ENCODE measurements around the gene NEGR1.

The NEGR1 gene

DNA sequence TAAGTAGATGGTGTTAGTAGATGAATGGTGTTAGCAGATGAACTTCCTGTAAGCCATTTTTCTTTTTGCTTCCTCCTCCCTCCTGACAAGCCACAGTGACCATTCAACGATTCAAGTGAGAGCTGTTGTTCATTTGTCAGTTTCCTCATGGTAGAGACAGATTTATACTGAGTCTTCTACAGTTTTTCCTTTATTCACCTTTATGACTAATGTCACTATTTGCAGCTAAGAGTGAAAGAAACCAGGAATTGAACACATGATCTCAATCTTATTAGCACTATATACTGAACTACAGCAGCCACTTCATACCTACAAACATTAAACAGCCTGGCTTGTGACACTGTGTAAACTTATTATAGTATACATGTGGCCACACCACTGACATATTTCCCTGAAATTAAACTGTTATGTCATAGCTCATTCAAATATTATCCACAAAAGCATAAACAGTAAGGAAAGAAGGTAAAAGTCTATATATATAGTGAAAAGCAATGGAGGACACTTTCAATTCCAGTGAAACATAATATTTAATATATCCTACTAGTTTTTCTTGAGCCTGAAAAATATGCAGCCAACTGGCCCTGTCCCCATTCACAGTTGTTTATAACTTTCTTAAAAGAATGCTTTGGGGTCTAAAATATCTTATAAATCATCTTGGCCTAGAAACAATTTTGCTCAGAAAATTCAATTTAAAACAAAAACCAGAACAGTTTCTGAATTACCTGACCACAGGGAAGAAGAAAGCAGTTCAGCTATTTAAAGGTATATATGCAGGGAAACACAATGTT, 634.6 kb downstream of the NEGR1 start:
- DNase-seq (ENCODE audit: low read depth in 4 of 4, low spot score in 1 of 4), result no peak

DNA sequence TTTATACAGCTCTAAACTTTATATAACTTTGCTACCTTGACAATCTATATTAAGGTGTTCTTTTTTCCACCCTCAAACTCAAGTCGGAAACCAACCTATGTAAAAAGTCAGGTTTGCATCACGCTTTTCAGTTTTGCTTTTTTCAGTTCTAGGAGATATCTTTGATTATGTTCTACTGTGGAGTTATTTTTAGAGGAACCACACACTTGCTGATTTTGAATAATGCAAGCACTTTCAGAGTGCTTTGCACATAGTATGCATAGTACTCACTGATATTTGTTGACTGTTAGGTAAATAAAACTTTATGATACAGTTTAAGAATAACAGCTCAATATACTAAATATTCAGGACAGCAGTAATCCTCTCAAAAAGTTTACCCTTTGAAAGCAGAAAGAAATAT, 637.3 kb downstream of the NEGR1 start:
- DNase-seq (ENCODE audit: low read depth in 4 of 4, low spot score in 1 of 4), result no peak

DNA sequence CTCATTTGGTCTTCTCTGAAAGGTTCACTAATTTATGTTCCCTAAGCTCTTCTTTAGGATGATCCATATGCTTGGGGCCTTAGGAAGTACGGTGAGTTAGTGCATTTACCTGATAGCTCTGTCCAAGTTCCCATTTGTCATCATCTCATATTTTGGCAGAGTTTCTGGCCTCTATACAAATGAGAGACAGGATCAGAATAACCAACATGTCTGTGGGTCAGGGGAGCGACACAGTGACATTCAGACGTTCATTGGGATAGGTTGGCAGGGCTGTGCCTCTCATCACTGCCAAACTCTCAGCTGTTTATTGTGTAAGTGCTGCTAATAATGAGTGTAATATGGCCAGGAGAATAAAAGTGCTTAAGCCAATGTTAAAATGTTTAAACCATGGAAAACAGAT, 640.4 kb downstream of the NEGR1 start:
- DNase-seq (ENCODE audit: low read depth in 4 of 4, low spot score in 1 of 4), result no peak

DNA sequence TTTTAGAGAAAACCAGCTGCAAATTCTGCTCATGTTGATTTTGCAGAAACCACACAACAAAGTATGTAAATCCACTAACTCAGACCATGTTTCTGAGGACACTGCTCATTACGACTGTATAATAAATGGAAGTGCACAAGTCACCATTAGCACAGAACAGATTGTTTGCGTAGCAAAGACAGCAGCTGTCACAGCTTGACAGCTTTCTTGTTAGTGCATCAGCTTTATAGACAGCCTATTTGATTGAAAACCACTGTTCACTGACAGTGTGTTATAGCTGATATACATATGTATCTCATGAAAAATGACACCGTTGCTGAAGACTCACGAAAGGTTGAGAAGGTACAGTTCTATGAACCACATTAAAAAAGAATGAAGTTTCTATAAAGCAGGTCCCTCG, 641.3 kb downstream of the NEGR1 start:
- DNase-seq (ENCODE audit: low read depth in 4 of 4, low spot score in 1 of 4), result no peak

DNA sequence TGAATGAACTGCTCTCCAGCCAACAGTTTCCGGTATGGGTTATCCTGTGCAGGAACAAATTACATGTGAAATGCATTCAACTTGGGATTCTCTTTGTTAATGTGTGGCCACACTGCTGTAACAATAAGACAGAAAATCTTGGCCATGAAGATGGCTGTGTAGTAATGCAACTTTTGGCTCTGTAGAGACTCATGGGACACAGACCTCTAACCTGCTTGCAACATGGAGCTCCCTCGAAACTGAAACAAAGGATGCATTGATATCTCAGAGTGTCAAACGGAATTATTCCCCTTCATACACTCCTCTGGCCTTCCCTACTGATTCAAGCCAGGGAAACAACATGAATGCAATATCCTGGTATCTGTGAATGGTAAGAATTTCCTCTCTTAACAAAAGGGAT, 642.2 kb downstream of the NEGR1 start:
- no peak for DNase-seq (ENCODE audit: low read depth in 4 of 4, low spot score in 1 of 4)

DNA sequence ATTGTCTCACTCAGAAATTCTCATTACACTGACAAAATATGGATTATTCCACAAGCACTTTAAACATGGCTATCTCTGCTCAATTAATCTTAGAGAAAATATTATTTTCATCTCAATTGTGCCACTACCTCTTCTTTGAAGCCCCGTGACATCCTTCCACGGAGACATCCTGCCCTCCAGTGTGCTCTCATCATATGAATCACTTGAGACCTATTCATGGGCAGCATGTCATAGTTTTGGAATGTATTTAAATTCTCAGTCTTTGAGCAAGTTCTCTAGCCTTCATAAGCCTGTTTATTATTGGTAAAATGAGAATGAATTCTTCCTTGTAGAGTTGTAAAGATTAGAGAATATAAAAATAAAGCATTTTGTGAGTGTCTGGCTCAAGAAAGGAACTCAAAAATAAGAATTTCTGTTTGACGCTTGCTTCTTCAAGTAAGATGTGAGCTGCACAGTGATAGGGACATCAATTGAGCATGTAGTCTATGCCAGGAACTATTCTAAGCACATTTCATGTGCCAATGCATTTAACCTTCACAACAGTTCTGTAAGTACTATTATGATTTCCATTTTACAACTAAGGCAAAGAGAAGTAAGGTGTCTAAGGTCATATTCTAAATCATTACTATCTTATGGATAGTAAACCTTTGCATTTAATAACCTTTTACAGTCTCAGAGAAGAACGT, 644.1 kb downstream of the NEGR1 start:
- DNase-seq (ENCODE audit: low read depth in 4 of 4, low spot score in 1 of 4), result no peak

DNA sequence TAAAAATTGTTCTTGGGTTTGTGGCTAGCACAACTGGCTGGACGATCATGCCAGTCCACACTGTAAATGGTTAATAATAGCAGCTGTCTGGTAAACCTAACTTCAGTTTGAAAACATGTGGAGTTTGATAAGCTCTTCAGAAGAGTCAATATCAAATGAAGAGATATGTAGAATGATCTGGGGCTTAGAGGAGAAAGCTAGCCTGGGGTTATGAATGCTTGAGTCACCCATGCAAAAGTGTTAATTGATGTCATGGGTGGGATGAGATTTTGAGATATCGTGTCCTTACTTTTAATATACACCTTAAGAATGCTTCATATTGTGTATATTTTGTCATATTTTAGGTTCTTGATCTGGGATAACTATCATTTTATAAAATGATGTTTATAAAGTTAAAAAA, 646.8 kb downstream of the NEGR1 start:
- DNase-seq (ENCODE audit: low read depth in 4 of 4, low spot score in 1 of 4), result no peak

DNA sequence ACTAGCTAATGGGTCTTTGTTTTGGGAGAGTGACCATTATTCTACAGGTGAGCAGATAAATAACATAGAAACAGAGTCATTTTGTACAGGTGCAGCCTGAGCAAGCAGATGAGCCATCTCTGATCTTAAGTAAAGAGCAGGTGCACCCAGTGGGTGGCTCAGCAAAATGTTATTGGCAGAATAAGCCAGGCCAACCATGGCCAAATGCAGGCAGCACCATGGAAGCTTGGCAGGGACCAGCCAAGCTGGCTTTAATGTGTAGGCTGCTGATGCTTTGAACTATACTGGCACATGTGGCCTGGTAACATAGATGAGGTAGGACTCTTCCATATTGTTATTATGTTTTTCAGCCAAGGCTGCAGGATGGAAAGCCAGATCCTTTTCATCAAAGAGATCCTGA, 648.2 kb downstream of the NEGR1 start:
- no peak for DNase-seq (ENCODE audit: low read depth in 4 of 4, low spot score in 1 of 4)

DNA sequence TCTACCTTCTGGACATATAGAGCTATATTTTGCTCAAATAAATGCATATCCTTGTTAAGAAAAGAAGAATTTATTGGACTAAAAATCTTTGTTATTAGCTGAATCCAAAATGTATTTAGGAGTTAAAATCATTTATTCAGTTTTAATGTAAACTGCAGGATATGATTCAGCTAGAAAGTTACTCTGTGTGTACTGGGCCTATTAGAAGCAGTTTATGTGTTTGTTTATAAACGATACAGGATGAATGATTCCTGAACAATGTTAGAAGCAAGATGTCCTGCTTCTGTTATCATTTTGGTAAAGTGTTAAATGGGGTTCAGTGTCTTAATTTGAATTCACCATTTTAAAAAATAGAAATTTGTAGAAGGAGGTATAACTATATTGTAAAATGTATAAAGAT, 652.3 kb downstream of the NEGR1 start:
- DNase-seq (ENCODE audit: low read depth in 4 of 4, low spot score in 1 of 4), result no peak

DNA sequence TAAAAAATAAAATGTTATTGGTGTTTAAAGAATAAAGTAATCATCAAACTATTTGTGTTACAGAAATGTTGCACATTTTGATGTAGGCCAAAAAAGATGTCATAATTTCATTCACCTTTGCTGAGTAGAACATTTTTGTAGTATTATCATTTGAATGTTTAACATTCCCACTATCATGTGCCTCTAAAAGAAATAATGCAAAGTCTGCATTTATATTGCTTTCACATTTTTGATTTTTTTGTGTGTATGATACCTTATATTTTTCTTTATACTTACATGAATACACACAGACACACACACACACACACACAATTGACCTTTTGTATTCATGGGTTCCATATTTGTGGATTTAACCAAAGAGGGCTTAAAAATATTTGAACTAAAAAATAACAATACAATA, 657.3 kb downstream of the NEGR1 start:
- DNase-seq (ENCODE audit: low read depth in 4 of 4, low spot score in 1 of 4), result no peak

DNA sequence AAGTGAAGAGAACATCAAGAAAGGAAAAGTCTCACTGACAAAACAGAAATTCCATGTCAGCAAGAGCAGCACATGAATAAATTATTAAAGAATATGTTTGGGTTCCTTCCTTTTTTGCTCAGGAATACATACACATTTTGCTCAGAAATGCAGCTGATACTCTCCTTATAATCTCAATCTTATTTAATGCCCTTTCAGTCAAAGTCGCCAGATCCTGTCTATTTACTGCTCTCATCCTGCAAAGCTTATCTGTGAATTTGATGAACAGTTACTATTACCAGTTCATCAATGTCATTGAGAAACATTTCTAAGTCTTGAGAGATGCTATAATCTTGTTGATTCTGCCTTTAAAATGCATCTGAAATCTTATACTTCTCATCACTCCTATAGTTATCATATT, 658.5 kb downstream of the NEGR1 start:
- no peak for DNase-seq (ENCODE audit: low read depth in 4 of 4, low spot score in 1 of 4)

DNA sequence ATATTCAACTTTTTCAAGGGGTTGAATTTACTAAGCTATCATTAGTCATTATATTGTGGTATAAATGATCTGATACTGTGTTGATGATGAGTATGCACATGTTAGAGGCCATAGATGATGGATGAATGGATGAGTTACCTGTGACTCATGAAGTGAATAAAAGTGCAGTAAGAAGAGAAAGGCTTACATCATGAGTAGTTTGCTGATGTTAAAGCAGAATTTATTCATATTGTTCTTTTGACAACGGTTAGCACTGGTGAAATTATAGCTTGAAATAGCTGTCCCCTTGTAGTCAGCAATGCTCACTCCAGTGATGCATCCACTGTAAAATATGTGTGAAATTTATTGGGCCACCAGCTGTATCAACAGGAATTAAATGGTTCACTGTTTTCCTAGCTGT, 660.6 kb downstream of the NEGR1 start:
- DNase-seq (ENCODE audit: low read depth in 4 of 4, low spot score in 1 of 4), result no peak

DNA sequence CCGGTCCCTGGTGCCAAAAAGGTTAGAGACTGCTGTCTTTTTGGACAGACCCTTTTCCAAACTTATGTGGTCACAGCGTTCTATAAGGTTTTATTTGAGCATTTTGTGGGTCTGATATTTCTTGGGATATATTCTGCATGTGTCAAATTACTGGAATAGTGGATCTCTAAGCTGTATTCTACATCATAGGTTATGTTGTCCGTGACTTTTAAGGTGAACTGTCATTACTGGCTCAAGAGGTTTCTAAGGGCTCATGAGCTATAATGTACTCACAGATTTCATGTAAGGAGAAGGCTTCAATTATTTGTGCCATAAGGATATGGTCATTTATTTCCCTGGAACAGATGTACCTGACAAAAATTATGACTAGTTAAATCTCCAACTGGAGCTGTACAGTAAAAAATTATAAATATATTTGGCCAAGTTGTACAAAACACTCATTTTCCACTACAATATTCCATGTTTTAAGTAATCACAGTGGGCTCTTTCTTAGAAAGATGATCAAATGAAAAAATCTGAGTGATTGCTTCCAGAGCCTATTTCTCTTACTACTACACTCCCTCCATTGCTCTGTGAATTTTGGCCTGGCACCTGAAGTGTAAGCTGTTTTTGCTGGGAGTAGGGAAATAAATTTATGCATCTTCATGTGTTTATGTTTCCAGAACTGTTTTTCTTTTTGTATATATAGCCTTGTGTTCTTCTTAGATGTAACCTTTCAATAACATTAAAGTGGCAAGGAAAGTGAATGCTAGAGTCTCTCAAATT, 663.4 kb downstream of the NEGR1 start:
- DNase-seq (ENCODE audit: low read depth in 4 of 4, low spot score in 1 of 4), result no peak

DNA sequence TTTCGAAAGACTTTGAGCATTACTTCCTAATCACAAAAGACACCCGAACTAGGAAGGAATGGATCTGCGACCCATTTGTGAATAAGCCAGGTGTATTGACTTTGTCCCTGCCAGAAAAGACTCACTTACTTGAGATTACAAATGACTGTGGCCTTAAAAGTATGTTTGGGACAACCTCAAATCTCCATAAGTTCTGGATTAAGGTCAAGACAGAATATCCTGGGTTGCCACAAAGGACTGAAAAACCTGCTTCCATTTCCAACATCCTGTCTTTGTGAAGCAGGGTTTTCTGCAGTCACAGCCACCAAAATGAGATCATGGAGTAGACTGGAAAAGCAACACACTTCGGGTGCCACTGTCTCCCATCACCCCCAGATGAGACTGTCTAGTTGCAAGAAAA, 664.1 kb downstream of the NEGR1 start:
- DNase-seq (ENCODE audit: low read depth in 4 of 4, low spot score in 1 of 4), result no peak

DNA sequence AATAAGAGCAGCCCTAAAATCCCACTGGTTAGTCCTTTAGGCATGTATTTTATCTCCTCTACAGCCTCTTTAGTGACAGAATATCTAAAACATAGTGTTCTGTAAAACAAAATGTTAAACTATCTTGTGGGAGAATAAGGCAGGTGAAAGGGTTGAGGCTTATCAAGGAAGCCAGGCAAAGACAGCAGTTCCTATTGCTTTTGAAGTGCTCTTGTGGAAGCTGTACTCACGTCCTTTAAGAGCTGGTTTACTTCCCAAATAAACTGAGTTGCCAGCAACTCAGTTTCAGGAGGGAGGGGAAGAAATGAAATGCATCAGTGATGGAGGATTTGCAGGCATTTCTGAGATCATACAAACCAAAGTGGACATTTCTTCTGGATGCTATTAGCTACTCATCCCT, 671.9 kb downstream of the NEGR1 start:
- no peak for DNase-seq (ENCODE audit: low read depth in 4 of 4, low spot score in 1 of 4)

DNA sequence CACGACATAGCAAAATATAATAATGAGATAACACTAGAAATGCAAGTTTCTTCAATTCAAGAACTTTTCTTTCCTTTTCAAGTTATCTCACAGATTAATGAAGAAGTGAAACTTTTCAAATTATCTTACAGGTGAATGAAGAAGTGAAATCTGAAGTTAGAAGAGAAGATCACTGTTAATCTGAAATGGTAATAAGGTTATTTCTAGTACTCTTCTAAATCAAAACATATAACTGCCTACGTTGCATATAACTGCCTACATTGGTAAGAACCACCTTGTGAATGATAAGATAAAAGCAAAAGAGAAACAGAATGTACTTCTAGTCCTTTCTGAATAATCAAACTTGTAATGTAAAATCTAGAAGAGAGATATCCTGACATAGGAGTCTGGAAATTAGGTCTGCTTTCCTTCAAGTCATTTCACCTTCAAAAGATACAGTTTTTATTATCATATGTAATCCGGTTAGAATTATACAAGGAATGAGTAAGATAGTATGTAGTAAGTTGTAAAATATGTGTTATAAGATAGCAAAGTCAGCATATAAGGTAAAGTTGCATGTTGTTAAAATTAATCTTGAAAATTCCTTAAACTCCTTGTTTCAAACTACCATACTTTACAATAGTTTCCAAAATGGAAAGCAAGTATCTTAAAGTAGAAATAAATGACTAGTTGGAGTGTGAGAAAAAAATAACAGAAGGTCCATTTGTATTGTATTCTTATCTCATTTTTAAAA, 679.1 kb downstream of the NEGR1 start:
- no peak for DNase-seq (ENCODE audit: low read depth in 4 of 4, low spot score in 1 of 4)

DNA sequence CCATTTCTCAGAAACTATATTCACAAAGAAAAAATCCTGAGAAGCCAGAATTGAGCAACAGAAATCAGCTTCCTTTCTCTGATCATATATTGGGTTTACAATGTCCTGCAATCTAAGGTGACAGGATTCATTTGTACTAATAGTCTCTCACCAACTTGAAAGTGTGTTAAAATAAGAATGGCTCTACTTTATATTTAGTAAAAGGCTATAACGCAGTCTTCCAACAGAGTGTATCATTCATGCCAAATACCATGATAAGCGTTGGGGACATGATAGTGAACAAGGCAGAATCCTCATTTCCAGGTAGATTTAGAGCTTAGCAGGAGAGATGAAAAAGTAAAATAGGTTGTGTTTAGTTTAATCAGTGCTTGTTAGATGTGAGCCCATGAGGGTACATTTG, 682.3 kb downstream of the NEGR1 start:
- DNase-seq (ENCODE audit: low read depth in 4 of 4, low spot score in 1 of 4), result no peak

DNA sequence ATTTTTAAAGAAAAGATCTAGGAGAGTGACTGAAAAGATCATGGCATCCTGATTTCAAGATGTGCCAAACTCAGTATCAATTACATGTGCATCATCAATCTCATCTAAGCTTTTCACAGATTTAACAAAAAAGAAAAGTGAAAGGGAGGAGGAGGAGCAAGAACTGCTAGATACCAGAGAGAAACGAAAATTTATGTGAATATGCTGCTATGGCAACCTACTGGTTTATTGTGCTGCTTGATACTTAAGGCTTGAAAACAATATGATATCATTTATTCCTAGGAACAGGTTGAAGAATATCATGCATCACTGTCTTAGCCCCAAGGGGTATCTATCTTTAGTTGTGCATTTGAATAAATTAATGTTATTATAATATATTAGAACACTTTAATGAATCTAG, 683.0 kb downstream of the NEGR1 start:
- no peak for DNase-seq (ENCODE audit: low read depth in 4 of 4, low spot score in 1 of 4)

DNA sequence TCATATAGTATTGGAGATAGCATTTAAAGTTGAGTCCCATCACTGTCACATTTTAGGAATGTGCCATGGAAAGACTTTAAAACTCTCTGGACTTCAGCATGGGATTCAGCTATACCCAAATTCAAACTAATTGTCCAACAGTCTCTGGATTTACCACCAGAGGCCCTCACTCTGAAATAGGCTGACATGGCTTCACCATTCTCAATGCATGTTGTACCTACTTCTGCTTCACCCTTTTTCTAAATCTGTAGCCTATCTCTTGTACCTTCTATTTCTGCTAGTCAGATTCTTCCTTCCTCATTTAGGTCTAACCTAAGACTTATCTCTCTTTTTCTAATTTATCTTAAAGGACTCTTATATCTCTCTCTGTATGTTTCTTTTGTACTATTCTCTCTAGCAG, 688.8 kb downstream of the NEGR1 start:
- DNase-seq (ENCODE audit: low read depth in 4 of 4, low spot score in 1 of 4), result no peak

DNA sequence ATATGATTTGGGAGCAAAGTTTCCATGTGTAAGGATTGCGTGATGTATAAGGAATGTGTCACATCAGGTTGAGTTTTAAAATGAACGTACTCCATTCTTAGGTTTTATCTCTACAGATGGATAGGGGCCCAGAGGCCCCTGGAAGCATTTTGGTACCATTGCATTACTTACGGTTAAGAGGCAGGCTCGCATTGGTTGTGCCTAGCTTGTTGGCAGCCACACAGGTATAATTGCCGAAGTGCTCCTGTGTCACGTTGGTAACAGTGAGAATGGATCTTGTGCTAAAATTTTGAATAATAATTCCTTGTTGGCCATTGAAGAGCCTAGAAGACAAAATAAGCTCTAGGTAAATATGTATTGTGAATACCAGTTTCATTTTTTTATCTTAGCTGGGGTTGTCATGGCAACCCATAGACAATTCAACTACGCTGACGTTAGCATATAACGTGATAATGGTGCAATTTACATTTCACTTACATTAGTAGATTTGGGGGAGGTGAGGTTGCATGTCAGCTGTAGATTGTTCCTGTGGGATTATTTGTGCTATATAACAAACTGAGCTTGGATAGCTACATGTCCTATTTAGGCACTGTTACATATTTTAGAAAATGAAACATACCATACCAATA, 689.6 kb downstream of the NEGR1 start:
- no peak for DNase-seq (ENCODE audit: low read depth in 4 of 4, low spot score in 1 of 4)

DNA sequence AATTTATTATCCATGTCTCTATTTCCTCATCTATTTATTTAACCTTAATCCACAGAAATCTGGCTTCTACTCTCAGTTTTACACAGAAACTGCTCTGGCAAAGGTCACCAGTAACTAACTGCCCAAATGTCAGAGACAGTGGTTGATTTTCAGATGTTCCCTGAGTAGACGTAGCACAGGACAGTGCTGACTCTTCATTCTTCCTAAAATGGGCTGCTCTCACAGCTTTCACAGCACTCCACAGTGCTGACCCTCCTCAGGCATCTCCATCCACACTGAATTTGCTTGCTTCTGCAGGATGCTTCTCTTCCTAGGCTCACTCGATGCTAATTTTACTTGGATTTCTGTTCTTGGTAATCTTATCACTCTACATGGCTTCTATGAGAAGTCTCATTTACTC, 693.3 kb downstream of the NEGR1 start:
- DNase-seq (ENCODE audit: low read depth in 4 of 4, low spot score in 1 of 4), result no peak
